HG02678 (cell line): Measurements from ENCODE around the gene ZMPSTE24.

Experiments used
- ATAC-seq: cut with Tn5 transposase; IDR thresholded peaks from one replicate; pipeline ENCODE4 v1.9.1; 2021; ENCODE audit warnings: mild to moderate bottlenecking, moderate library complexity; ENCODE audit not compliant: unreplicated experiment

Gene ZMPSTE24

DNA sequence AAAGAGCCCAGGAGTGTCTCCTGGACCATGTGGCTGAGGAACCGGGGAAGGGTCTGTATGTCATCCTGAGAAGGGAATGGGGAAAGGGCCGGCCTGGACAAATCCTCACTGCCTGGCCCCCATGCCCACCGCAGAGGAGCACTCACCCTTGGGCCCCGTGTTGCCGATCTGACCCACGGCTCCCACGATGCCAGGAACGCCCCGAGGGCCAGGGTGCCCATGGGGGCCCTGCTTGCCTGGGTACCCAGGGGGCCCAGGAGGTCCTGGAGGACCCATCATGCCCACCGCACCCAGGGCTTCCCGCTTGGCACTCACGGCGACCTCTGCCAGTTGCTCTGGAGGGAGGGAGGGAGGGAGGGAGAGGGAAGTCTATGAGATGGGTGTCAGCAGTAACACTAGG, 44.4 kb downstream of the ZMPSTE24 start:
- no peak for ATAC-seq

GRCh38 chr1:40303051-40303771, 45.2 kb downstream of the ZMPSTE24 start:
- ATAC-seq: no peak

DNA sequence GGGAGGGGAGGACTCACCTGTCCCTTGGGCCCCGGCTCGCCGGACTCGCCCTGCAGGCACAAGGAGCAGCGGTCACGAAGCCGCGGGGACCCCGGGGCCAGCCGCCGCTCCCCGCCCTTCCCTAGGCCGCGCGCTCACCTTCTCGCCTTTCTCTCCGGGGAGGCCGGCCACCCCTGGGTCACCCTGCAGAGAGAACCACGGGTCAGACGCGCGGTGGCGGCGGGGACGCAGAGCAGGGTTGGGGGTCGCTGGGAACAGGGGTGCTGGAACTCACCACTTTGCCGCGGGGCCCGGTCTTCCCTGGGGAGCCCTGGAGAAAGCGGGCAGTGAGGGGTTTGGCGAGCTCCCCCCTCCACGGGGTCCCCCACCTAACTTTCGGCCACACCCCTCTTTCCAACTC, 45.8 kb downstream of the ZMPSTE24 start:
- no peak for ATAC-seq

GRCh38 chr1:40305451-40305850, 47.4 kb downstream of the ZMPSTE24 start:
- no peak for ATAC-seq

GRCh38 chr1:40305871-40306270, 47.8 kb downstream of the ZMPSTE24 start:
- ATAC-seq: no peak

DNA sequence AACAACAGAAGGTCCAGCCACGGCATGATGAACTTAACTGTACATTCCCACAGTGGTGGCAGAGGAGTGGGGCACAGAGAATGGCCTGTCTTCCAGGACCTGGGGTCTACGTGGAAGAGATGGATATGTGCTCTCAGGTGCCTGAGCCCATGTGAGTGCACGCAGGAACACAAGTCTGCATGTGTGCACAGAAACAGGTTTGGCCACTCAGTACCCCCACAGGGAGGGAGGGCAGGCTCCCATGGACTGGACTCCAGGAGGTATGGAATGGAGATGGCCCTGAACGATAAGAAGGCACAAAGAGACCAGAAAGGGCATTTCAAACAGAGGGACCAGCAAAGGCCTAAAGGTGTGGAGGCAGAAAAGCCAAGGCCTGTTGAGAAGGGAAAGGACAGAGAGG, 48.3 kb downstream of the ZMPSTE24 start:
- no peak for ATAC-seq

DNA sequence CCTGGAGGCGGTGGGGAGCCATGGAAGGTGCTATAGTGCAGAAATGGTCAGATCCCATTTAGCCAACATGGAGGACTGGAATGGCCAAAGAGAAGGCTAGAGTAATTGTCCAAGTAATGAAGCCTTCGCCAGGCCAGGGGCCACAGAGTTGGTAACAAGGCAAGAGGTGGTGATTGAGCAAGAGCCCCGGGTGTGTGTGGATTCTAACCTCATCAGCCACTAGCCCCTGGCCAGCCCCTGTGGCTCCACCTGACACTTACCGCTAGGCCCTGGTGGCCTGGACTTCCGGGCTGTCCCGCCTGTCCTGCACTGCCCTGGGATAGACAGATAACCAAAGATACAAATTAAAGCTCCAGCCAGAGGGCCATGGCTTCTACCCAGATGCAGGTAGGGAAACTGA, 49.1 kb downstream of the ZMPSTE24 start:
- no peak for ATAC-seq

- ATAC-seq: no peak
Observed at GRCh38 chr1:40308036-40308727, 50.1 kb downstream of the ZMPSTE24 start.

- no peak for ATAC-seq
Observed at GRCh38 chr1:40309374-40310128, 51.5 kb downstream of the ZMPSTE24 start.

- no peak for ATAC-seq
Observed at GRCh38 chr1:40310129-40310461, 52.1 kb downstream of the ZMPSTE24 start.

GRCh38 chr1:40310983-40311642, 53.1 kb downstream of the ZMPSTE24 start:
- ATAC-seq: no peak

GRCh38 chr1:40311692-40312091, 53.7 kb downstream of the ZMPSTE24 start:
- ATAC-seq: no peak

- peak; percentile 48 for ATAC-seq
Observed at GRCh38 chr1:40312238-40313205, 54.5 kb downstream of the ZMPSTE24 start.

DNA sequence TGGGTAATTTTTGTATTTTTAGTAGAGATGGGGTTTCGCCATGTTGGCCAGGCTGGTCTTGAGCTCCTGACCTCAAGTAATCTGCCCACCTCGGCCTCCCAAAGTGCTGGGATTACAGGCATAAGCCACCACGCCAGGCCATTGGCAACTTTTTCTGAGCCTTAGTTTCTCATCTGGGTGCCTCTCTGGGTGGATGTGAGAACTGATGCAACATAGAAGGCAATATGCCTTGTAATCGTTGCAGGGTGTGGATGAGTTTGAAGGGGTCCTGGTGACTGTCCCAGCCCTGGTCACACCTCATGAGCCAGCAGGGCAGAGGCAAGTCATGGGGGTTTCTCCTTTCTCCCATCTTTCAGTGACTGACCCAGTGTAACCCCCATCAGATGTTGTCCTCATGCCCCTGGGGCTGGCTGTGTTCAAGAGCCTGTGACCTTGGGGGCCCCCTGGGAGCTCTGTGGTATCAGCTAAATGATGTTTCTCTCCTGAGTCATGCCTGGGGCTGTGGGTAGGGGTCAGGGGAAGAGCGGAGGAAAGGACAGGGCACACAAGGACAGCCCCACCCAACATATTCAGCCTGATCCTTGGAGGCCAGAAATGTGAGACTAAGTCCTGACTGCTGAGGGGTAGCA, 55.4 kb downstream of the ZMPSTE24 start:
- ATAC-seq: no peak

- ATAC-seq: no peak
Observed at GRCh38 chr1:40313958-40314720, 56.1 kb downstream of the ZMPSTE24 start.

DNA sequence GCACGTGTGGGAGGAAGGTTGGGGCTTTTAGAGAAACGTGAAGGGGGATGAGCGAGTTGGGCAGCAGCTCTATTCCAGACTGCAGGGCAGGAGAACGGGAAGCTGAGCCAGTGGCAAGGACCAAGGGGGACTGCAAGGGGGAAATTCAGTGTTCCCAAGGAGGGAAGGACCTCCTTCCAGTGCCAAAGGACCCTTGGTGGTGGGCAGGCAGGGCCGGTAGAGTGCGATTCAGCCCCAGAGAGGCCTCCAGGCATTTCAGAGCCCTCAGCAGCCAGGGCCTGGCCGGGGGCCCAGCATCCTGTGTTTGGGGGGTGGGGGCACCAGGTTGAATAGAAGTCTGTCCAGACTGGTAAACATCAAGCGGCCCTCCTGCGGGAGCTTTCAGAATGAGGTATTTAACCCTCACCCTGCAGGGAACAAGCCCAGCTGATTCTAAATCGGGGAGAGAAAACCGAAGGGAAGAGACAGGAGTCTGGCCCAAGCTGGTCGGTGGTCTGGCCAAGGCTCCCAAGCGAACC, 56.7 kb downstream of the ZMPSTE24 start:
- no peak for ATAC-seq

- ATAC-seq: peak; percentile 42
Observed at GRCh38 chr1:40315239-40315794, 57.3 kb downstream of the ZMPSTE24 start.

GRCh38 chr1:40315795-40316594, 58.0 kb downstream of the ZMPSTE24 start:
- no peak for ATAC-seq
